Panc1 (cell line): Measurements from ENCODE around the gene MRPL43. TPM values are rescaled to one million over a fixed set of nuclear protein-coding genes. Genes with fewer than 3 reads are reported as not detected.

Source experiments
- ATAC-seq: fragments of 200-7000 bp; cut with Tn5 transposase; 2 replicates; pipeline ENCODE4 v1.9.1; 2020; ENCODE audit warnings: mild to moderate bottlenecking, moderate library complexity
- BruUV-seq: library from RNA; stranded (reverse); fragments of 400-500 nt; replicated peaks from 2 replicates; lab custom pipeline; 2021; lab: Mats Ljungman, UMichigan
- CTCF ChIA-PET: fragments of 300-600 bp; sonication (Branson Sonifier 250); formaldehyde crosslinking; loops from one replicate; lab custom pipeline; 2022; ENCODE audit warnings: antibody characterized with exemption; lab: Charles Lee
- POLR2A ChIA-PET: fragments of 300-600 bp; sonication (Branson Sonifier 250); formaldehyde crosslinking; loops from one replicate; lab custom pipeline; 2022; ENCODE audit warnings: antibody characterized with exemption; lab: Charles Lee
- DNase-seq: peaks from one replicate; pipeline ENCODE4 v3.0.0-alpha.2; 2010; ENCODE audit warnings: low read depth, low spot score
- H3K27ac ChIP-seq: 2 replicates; pipeline ENCODE4 v1.5.1; 2011; ENCODE audit warnings: mild to moderate bottlenecking, low read length, inconsistent platforms
- H3K27me3 ChIP-seq: fragments of 200-500 bp; sonication (Bioruptor generic); 2 replicates; pipeline ENCODE4 v1.6.0; 2014; ENCODE audit warnings: low read length, inconsistent platforms; ENCODE audit not compliant: control insufficient read depth, insufficient read depth
- H3K36me3 ChIP-seq: fragments of 200-500 bp; sonication (Bioruptor generic); 2 replicates; pipeline ENCODE4 v1.5.1; 2014; ENCODE audit warnings: inconsistent platforms, mild to moderate bottlenecking, low read length, moderate library complexity; ENCODE audit not compliant: control insufficient read depth, insufficient read depth
- H3K4me1 ChIP-seq: 2 replicates; pipeline ENCODE4 v1.5.1; 2011; ENCODE audit warnings: inconsistent platforms, mild to moderate bottlenecking, low read length, moderate library complexity; ENCODE audit not compliant: control insufficient read depth, insufficient read depth
- H3K4me3 ChIP-seq, 2 experiments: 2 replicates each; pipeline ENCODE4 v1.5.1; 2011 to 2012; ENCODE audit warnings: low read depth in 2 of 2, low read length in 2 of 2, mild to moderate bottlenecking in 2 of 2, inconsistent platforms in 1 of 2, moderate library complexity in 1 of 2
- H3K9me3 ChIP-seq: fragments of 200-500 bp; sonication (Bioruptor generic); 2 replicates; pipeline ENCODE4 v1.5.1; 2014; ENCODE audit warnings: low read depth, mild to moderate bottlenecking, inconsistent platforms, low read length, moderate library complexity; ENCODE audit not compliant: control insufficient read depth, insufficient read depth
- CTCF ChIP-seq: fragments of 450-650 bp; IDR thresholded peaks from 2 replicates; pipeline ENCODE4 v1.5.1; 2017; ENCODE audit warnings: mild to moderate bottlenecking
- POLR2AphosphoS5 ChIP-seq: IDR thresholded peaks from 2 replicates; pipeline ENCODE4 v1.6.1; 2012; ENCODE audit warnings: mild to moderate bottlenecking, low read depth, low read length, moderate library complexity
- REST ChIP-seq, 2 experiments: IDR thresholded peaks; 2 replicates each; pipeline ENCODE4 v1.6.1; 2011 to 2012; ENCODE audit warnings: low read depth in 2 of 2, control low read depth in 1 of 2, low read length in 1 of 2, mild to moderate bottlenecking in 1 of 2, moderate library complexity in 1 of 2; ENCODE audit not compliant: insufficient read depth in 1 of 2
- SIN3A ChIP-seq: IDR thresholded peaks from 2 replicates; pipeline ENCODE4 v1.6.1; 2012; ENCODE audit warnings: low read depth, mild to moderate bottlenecking, low read length, moderate library complexity, borderline replicate concordance; ENCODE audit not compliant: insufficient read depth
- TCF7L2 ChIP-seq: IDR thresholded peaks from 2 replicates; pipeline ENCODE4 v1.6.1; 2011; ENCODE audit warnings: mild to moderate bottlenecking, low read depth, low read length, inconsistent platforms
- in situ Hi-C: cut with HindIII; loops from 2 replicates; pipeline ENCODE4 v1.10.0; 2016; ENCODE audit warnings: low sequenced_read_pairs, low pct_unique_long_range_greater_than_20kb
- intact Hi-C: fragments of 100-400 bp; cut with micrococcal nuclease; formaldehyde crosslinking; loops from one replicate; pipeline ENCODE4 v1.10.0; 2022; ENCODE audit not compliant: unreplicated experiment
- total RNA-seq: library from RNA; stranded (reverse); gene quantifications from one replicate; pipeline ENCODE4 v1.2.1, GENCODE V29; 2021; ENCODE audit not compliant: unreplicated experiment

The MRPL43 gene
- total RNA-seq, 1 experiment from 2014 or later = 108 TPM

- DNase-seq = no peak
Measured at GRCh38 chr10:101030496-101031127, 43.3 kb upstream of the MRPL43 start.

GRCh38 chr10:101029520-101030295 is 42.4 kb upstream of the MRPL43 start:
- DNase-seq (no peak), ATAC-seq (no peak)
- Histone ChIP-seq H3K27me3 (no peaks in the 10 kb centered on the region), H3K4me1 (peaks cover 20% of the 10 kb centered on the region), H3K4me3 (no peak overlapping the region), H3K36me3 (no peaks in the 10 kb centered on the region; the same call in 1 of the 2 replicates), H3K27ac (no peak overlapping the region), H3K9me3 (no peaks in the 10 kb centered on the region)
- POLR2A ChIA-PET = interaction anchor here (0.6 kb wide), 1 partner anchor 124 kb away, joined by 6 read pairs; no protein-coding TSS in a partner anchor
- in situ Hi-C loops = no loop called here
- CTCF ChIA-PET = interaction anchor here (0.7 to 3.1 kb wide), 6 partner anchors 8 to 301 kb away, joined by 3 to 22 read pairs (median 5); no protein-coding TSS in a partner anchor
- TF ChIP-seq REST (IDR thresholded peaks at IDR 0.05; ENCODE audit: insufficient read depth in 1 of 2, low read depth in 2 of 2, low read length in 1 of 2) (no peak), TCF7L2 (no peak), POLR2AphosphoS5 (no peak), CTCF (no peak), SIN3A (no peak)
- intact Hi-C loops = no loop called here
- BruUV-seq = no TSS peak

More at GRCh38 chr10:101030496-101031127, 43.3 kb upstream of the MRPL43 start:
- ATAC-seq = no peak; the same call in 1 of the 2 replicates
- Histone ChIP-seq H3K27ac (no peak overlapping the region; the same call in 1 of the 2 replicates), H3K36me3 (no peaks in the 10 kb centered on the region; the same call in 1 of the 2 replicates), H3K9me3 (no peaks in the 10 kb centered on the region), H3K4me3 (peak overlapping the region; percentile 69 to 94), H3K27me3 (no peaks in the 10 kb centered on the region), H3K4me1 (peaks cover 20% of the 10 kb centered on the region)
- no TSS peak for BruUV-seq
- POLR2A ChIA-PET = interaction anchor here (0.6 to 1.2 kb wide), 5 partner anchors 12 to 712 kb away, joined by 3 to 7 read pairs (median 4); no protein-coding TSS in a partner anchor
- TF ChIP-seq TCF7L2 (no peak), SIN3A (0 out of 2 replicates have a peak, but pooled peaks have one; percentile 1)
- CTCF ChIA-PET = interaction anchor here (0.5 to 3.1 kb wide), 10 partner anchors 7 to 470 kb away, joined by 3 to 22 read pairs (median 5); no protein-coding TSS in a partner anchor
- in situ Hi-C loops (no loop called here), intact Hi-C loops (no loop called here)
